Endothelial cell of umbilical vein (primary cell): ENCODE data around the gene NACA2.
"Not testable (repeated sequence)": the region's sequence is repeated elsewhere in the genome, so short reads cannot be mapped to it uniquely, and the experiment has no call there.

ENCODE experiments used
- EZH2 ChIP-seq: IDR thresholded peaks from 2 replicates; pipeline ENCODE4 v1.6.1; 2012; ENCODE audit warnings: borderline replicate concordance, low read depth, mild to moderate bottlenecking, moderate library complexity, low read length, inconsistent platforms; ENCODE audit not compliant: severe bottlenecking
- FOS ChIP-seq: IDR thresholded peaks from 2 replicates; pipeline ENCODE4 v1.6.1; 2011; ENCODE audit warnings: mild to moderate bottlenecking, low read length, moderate library complexity, borderline replicate concordance; ENCODE audit not compliant: insufficient read depth
- GATA2 ChIP-seq: IDR thresholded peaks from 2 replicates; pipeline ENCODE4 v1.7.0; 2011; ENCODE audit warnings: low read depth, mild to moderate bottlenecking, moderate library complexity, mixed read lengths, low read length; ENCODE audit not compliant: insufficient read length, insufficient read depth
- JUN ChIP-seq: IDR thresholded peaks from 2 replicates; pipeline ENCODE4 v1.6.1; 2011; ENCODE audit warnings: borderline replicate concordance, low read depth; ENCODE audit not compliant: insufficient read length, insufficient read depth
- MYC ChIP-seq: IDR thresholded peaks from one replicate; pipeline ENCODE4 v1.6.1; 2011; ENCODE audit warnings: mild to moderate bottlenecking, low read depth, low read length
- POLR2A ChIP-seq: IDR thresholded peaks from 2 replicates; pipeline ENCODE4 v1.6.1; 2012; ENCODE audit warnings: low read depth, mild to moderate bottlenecking, control low read depth, low read length
- POLR2AphosphoS5 ChIP-seq: IDR thresholded peaks from 2 replicates; pipeline ENCODE4 v1.6.1; 2012; ENCODE audit warnings: low read depth, mild to moderate bottlenecking, control low read depth, low read length, moderate library complexity; ENCODE audit not compliant: insufficient read depth
- TF ChIP-seq, protein P1 (sequence below), 2 donors: IDR thresholded peaks; 1 replicate in 1 of 2; 2 replicates in 1 of 2; pipeline ENCODE4 v1.5.1; 2011; ENCODE audit warnings: low read length in 2 of 2, mild to moderate bottlenecking in 2 of 2, moderate library complexity in 2 of 2, control low read depth in 1 of 2, inconsistent platforms in 1 of 2, low read depth in 1 of 2; ENCODE audit not compliant: insufficient read depth in 1 of 2; ENCODE audit errors: extremely low read depth in 1 of 2
- TF ChIP-seq, protein P2 (sequence below): IDR thresholded peaks from 2 replicates; pipeline ENCODE4 v1.6.1; 2011; ENCODE audit not compliant: insufficient read depth, insufficient read length

DNA sequence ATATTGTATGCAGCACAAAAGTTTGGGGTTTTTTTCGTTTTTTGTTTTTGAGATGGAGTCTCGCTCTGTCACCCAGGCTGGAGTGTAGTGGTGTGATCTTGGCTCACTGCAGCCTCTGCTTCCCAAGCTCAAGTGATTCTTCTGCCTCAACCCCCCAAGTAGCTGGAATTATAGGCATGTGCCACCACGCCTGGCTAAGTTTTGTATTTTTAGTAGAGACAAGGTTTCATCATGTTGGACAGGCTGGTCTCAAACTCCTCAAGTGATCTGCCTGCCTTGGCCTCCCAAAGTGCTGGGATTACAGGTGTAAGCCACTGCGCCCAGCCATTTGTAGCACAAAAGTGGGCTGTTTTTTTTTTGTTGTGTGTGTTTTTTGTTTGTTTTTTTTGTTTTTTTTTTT is 37.1 kb upstream of the NACA2 start:
- TF ChIP-seq, protein P1, sequence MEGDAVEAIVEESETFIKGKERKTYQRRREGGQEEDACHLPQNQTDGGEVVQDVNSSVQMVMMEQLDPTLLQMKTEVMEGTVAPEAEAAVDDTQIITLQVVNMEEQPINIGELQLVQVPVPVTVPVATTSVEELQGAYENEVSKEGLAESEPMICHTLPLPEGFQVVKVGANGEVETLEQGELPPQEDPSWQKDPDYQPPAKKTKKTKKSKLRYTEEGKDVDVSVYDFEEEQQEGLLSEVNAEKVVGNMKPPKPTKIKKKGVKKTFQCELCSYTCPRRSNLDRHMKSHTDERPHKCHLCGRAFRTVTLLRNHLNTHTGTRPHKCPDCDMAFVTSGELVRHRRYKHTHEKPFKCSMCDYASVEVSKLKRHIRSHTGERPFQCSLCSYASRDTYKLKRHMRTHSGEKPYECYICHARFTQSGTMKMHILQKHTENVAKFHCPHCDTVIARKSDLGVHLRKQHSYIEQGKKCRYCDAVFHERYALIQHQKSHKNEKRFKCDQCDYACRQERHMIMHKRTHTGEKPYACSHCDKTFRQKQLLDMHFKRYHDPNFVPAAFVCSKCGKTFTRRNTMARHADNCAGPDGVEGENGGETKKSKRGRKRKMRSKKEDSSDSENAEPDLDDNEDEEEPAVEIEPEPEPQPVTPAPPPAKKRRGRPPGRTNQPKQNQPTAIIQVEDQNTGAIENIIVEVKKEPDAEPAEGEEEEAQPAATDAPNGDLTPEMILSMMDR (IDR thresholded peaks at IDR 0.05; ENCODE audit: extremely low read depth in 1 of 2, insufficient read depth in 1 of 2, low read depth in 1 of 2, low read length in 2 of 2): not testable (repeated sequence)
- TF ChIP-seq POLR2A, POLR2AphosphoS5, GATA2, EZH2, MYC, JUN, FOS: not testable (repeated sequence)
- TF ChIP-seq, protein P2, sequence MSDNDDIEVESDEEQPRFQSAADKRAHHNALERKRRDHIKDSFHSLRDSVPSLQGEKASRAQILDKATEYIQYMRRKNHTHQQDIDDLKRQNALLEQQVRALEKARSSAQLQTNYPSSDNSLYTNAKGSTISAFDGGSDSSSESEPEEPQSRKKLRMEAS: not testable (repeated sequence)
